ENCODE data around the gene SPPL2B. TPM values are rescaled to one million over a fixed set of nuclear protein-coding genes. Genes with fewer than 3 reads are reported as not detected.
A peak's percentile ranks its signal among the peaks of the same experiment; 100 is the strongest.
"Not testable (repeated sequence)": the region's sequence is repeated elsewhere in the genome, so short reads cannot be mapped to it uniquely, and the experiment has no call there.

Gene SPPL2B, protein sequence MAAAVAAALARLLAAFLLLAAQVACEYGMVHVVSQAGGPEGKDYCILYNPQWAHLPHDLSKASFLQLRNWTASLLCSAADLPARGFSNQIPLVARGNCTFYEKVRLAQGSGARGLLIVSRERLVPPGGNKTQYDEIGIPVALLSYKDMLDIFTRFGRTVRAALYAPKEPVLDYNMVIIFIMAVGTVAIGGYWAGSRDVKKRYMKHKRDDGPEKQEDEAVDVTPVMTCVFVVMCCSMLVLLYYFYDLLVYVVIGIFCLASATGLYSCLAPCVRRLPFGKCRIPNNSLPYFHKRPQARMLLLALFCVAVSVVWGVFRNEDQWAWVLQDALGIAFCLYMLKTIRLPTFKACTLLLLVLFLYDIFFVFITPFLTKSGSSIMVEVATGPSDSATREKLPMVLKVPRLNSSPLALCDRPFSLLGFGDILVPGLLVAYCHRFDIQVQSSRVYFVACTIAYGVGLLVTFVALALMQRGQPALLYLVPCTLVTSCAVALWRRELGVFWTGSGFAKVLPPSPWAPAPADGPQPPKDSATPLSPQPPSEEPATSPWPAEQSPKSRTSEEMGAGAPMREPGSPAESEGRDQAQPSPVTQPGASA
- 45.2 TPM for polyA plus RNA-seq (ENCODE audit: insufficient read length)

GRCh38 chr19:2328401-2329148, at the start of gene SPPL2B, which contains the start of gene LSM7:
Gene SPPL2B, plus strand, starts transcription at chr19:2328684. Its CDS starts 26 bp downstream, at chr19:2328710.
Gene LSM7, minus strand, starts transcription at chr19:2328586. Its CDS starts 20 bp downstream, at chr19:2328566.
- peak; percentile 67 for DNase-seq (ENCODE audit: low read depth)

GRCh38 chr19:2280633-2281264, 47.7 kb upstream of the SPPL2B start:
- DNase-seq (ENCODE audit: low read depth), result no peak

DNA sequence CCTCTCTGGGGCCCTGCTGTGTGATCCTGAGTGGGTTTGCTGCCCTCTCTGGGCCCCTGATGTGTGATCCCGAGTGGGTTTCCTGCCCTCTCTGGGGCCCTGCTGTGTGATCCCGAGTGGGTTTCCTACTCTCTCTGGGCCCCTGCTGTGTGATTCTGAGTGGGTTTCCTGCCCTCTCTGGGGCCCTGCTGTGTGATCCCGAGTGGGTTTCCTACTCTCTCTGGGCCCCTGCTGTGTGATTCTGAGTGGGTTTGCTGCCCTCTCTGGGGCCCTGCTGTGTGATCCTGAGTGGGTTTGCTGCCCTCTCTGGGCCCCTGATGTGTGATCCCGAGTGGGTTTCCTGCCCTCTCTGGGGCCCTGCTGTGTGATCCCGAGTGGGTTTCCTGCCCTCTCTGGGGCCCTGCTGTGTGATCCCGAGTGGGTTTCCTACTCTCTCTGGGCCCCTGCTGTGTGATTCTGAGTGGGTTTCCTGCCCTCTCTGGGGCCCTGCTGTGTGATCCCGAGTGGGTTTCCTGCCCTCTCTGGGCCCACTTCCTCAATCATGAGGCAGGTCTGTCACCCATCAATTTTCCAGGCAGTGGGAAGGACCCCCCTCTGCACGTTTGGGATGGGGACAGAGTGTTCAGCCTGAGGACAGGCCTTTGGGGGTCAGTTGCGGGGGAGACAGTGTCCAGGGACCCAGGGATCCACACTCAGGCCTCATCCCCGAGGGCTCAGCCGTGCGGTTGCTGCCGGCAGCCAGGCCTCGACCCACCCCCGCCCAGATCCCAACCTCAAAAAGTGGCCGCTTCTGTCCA, 47.0 kb upstream of the SPPL2B start:
- DNase-seq (ENCODE audit: low read depth), result not testable (repeated sequence)

DNA sequence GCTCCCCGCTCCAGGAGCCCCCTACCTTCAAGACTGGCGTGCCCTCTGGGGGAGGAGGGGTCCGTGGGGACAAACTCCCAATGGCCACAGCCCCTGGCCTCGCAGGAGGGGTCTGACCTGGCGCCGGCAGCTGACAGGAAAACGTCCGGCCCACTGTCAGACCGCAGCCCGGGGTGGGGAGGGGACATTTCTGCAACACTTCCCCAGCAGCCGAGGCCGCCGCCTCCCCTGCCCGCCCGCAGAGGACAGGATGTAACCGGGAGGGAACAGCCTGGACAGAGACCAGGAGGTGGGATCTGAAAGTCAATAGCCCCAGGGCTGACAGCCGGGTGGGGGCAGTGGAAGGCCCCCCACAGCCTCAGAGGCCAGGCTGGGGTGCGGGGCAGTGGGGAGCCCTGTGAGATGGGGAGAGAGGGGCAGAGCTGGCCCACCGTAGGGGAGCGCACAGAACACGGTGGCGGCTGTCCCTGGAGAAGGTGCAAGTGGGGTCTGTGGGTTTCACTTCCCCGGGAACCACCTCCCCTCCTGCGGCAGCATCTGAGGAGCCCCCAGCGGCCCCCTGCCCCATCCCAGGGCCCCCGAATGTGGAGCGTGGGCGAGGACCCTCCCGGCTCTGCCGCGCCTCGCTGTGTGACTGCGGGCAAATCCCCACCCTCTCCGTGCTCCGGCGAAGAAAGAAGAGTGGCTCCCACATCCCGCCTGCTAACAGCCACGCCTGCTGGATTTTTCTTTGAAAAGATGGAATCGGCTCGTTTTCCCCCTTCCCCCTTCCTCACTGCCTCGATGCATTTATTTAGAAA, 46.2 kb upstream of the SPPL2B start, which contains the start of gene PEAK3:
PEAK3 (minus strand) TSS at position 114 of the 800 bp plus-strand sequence. CDS start 1,244 bp downstream, outside the sequence.
- DNase-seq (ENCODE audit: low read depth), result no peak

DNA sequence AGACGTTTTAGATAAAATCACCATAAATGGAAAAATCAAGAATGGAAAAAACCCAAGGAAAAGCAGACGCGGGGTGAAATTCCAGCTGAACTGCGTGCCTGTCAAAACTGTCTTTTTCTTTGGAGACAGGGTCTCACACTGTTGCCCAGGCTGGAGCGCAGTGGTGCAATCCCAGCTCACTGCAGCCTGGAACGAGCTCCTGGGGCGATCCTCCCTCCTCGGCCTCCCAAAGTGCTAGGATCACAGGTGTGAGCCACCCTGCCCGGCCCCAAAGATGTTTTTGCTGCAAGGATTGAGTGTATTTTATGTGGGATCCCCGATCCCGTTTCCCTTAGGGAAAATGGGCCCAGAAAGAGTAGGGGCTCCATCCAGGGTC, 45.6 kb upstream of the SPPL2B start:
- DNase-seq (ENCODE audit: low read depth), result no peak

DNA sequence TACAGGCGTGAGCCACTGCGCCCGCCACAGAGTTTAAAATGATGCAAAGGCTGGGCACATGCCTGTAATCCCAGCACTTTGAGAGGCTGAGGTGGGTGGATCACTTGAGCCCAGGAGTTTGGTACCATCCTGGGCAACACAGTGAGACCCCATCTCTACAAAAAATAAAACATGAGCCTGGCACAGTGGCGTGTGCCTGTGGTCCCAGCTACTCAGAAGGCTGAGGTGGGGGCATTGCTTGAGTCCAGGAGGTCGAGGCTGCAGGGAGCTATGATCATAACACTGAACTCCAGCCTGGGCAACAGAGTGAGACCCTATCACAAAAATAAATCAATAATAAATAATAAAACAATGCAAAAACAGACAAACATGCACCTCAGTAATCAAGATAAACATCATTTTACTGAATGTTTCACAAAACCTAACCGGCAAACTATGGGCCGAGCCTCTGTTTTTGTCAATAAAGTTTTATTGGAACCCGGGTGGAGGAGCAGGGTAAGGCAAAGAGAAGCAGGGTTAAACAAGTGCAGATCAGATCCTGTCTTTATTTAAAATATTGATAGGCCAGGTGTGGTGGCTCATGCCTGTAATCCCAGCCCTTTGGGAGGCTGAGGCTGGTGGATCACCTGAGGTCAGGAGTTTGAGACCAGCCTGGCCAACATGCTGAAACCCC, 44.5 kb upstream of the SPPL2B start:
- DNase-seq (ENCODE audit: low read depth), result no peak

GRCh38 chr19:2286402-2287140, 41.9 kb upstream of the SPPL2B start:
- DNase-seq (ENCODE audit: low read depth), result no peak

- no peak for DNase-seq (ENCODE audit: low read depth)
Observed at GRCh38 chr19:2287585-2288337, 40.7 kb upstream of the SPPL2B start.

DNA sequence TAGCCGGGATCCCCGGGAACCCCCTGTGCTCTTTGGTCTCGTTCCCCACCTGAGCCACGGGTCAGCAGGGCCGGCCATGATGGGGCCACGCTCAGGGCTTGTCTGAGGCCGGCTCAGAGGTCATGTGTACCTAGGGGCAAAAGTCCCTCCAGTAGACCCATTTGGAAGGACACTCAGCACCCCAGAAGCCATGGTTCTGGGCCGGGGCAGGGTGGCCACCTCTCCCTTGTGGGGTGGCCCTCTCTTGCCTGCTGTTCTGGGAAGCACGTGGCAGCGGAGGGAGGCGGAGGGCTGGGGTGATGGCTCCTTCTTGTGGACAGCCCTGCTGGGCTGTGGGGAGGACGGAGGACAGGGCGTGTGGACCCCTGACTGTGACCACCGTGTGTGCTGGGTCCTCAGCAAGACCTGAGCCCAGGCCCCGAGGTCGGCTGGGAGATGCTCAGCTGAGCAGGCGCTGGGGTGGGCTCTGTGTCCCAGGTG, 40.1 kb upstream of the SPPL2B start:
- DNase-seq (ENCODE audit: low read depth), result no peak

DNA sequence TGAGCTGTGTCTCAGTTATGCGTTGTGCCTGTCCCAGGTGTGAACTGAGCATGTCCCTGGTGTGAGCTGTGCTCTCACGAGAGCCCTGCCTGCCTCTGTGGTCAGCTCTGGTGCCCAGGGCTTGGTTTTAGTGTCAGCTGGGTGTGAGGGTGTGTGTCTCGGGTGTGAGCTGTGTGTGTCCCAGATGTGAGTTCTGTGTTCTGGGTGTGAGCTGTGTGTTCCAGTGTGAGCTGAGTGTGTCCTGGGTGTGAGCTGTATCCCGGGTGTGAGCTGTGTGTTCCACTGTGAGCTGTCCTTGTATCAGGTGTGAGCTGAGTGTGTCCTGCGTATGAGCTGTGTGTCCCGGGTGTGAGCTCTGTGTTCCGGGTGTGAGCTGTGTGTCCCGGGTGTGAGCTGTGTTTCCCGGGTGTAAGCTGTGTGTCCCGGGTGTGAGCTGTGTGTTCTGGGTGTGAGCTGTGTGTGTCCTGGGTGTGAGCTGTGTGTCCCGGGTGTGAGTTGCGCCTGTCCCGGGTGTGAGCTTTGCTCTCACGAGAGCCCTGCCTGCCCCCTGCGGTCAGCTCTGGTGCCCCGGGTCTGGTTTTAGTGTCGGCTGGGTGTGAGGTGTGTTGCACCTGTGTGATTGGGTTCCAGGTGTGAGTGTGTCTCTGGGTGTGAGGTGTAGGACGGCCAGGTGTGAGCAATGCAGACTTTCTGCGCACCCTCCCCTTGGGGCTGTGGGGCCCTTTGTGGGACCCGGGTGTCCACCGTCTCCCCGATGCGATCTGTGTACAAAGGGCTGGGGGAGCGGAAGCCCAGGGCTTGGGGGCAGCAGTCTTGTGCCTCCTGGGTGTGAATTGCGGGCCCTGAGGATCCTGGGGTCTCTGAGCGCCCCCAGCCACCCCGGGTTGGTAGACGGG, 39.4 kb upstream of the SPPL2B start:
- no peak for DNase-seq (ENCODE audit: low read depth)

DNA sequence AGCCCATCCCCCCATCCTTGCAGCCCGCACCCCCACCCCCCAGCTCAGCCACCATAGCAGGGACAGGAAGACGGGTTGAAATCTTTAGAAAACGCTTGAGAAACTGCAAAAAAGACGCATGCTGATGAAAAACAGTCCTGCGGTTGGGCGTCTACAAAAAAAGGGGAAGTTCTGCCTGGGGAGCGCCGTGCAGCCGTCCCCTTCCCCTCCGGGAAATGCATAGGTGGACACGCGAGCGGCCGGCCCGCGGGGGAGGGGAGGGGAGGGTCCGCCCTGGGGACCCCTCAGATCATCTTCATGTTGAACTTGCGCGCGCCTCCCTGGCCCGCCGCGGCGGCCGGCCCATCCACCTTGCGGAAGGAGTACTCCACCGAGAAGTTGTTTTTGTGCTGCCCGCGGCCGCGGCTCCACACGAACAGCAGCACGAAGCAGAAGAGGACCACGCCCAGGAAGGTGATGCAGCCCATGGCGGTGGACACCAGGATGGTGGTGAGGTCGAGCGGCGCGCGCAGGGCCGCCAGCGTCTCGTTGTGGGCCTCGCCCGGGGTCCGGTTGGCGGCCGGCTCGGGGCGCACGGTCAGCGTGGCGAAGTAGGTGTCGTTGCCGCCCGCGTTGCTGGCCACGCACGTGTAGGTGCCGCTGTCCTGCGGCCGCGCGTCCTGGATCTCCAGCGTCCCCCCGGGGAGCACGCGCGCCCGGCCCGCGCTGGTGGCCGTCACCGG, 38.6 kb upstream of the SPPL2B start:
- no peak for DNase-seq (ENCODE audit: low read depth)

- no peak for DNase-seq (ENCODE audit: low read depth)
Observed at GRCh38 chr19:2290441-2291184, 37.9 kb upstream of the SPPL2B start.

DNA sequence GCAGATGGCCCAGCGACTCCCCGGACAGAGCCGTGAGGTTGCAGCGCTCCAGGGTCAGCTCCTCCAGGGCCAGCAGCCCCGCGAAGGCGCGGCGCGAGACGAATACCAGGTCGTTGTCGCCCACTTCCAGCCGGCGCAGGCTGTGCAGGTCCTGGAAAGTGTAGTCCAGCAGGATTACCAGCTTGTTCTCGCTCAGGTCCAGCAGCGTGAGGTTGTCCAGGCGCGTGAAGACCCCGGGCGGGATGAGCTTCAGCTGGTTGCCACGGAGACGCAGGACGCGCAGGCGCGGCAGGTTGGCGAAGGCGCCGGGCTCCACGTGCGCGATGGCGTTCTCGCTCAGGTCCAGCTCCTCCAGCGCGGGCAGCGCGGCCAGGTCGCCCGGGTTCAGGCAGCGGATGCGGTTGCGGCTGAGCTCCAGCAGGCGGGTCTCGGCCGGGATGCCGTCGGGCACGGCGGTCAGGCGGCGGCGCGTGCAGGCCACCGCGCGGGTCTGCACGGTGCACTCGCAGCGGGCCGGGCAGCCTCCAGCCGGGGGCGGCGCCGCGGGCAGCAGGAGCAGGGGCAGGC, 37.2 kb upstream of the SPPL2B start:
- no peak for DNase-seq (ENCODE audit: low read depth)

DNA sequence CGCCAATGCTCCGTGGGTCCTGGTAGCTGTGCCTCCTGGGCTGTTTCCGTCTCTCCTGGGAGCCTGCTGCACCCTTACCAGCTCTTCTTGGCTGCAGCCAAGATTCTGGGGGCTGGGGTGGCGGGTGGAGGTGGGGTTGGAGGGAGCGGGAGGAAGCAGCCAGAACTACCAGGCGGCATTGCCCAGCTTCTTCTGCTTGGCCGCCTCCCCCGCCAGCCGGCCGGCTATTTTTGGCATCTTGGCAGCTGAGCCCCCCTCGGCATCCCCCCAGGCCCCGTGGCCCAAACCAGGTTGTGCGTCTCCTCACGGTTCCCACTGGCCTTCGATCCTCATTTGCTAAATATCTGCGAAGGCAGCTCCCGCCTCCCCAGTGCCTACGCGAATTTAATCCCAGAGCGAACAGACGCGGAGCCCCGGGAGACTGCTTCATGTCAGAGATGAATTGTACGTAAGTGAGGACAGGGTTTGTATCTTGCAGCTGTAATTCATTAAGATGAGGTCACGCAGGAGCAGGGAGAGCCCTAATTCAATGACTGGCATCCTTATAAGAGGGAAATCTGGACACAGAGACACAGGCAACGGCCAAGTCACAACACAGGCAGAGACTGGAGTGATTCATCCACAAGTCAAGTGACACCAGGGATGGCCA, 33.7 kb upstream of the SPPL2B start:
- no peak for DNase-seq (ENCODE audit: low read depth)

DNA sequence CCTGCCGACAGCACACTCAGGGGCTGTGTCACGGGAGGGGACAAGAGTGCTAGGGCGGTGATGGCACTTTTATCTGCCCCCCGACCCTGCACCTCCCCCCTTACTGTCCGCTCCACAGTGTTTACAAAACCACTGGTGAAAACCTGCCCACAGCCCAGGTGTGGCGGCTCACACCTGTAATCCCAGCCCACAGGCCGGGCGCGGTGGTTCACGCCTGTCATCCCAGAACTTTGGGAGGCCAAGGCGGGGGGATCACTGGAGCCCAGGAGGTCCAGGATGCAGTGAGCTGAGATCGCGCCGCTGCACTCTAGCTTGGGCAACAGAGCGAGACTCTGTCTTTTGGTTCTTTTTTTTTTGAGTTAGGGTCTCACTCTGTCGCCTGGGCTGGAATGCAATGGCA, 32.3 kb upstream of the SPPL2B start:
- no peak for DNase-seq (ENCODE audit: low read depth)

Data from forelimb muscle (tissue), 1 donor.